ENCODE data around the gene CDHR4. TPM values are rescaled to one million over a fixed set of nuclear protein-coding genes. Genes with fewer than 3 reads are reported as not detected.
"Not testable (repeated sequence)": the region's sequence is repeated elsewhere in the genome, so short reads cannot be mapped to it uniquely, and the experiment has no call there.

CDHR4 gene
- total RNA-seq, 1 donor from 2014 or later: not detected

GRCh38 chr3:49750056-49750455 lies 49.6 kb downstream of the CDHR4 start:
- intact Hi-C loops (cut with DNase I): no loop called here
- H3K36me3 ChIP-seq: peaks cover 0 to 5% of the 10 kb centered on the region in 2 donors
- H3K4me3 ChIP-seq: no peak overlapping the region
- DNase-seq (ENCODE audit: extremely low spot score in 2 of 2): no peak
- TF ChIP-seq CTCF (IDR thresholded peaks at IDR 0.05): no peak
- TF ChIP-seq POLR2AphosphoS5 (IDR thresholded peaks at IDR 0.05; ENCODE audit: insufficient read depth in 1 of 2, low read depth in 1 of 2): no peak
- no peak for TF ChIP-seq POLR2A (IDR thresholded peaks at IDR 0.05)
- no peaks in the 10 kb centered on the region for H3K27me3 ChIP-seq
- H3K4me1 ChIP-seq: peaks cover 14% of the 10 kb centered on the region
- no peak overlapping the region for H3K27ac ChIP-seq
- no peaks in the 10 kb centered on the region for H3K9me3 ChIP-seq

GRCh38 chr3:49748874-49749273 lies 50.8 kb downstream of the CDHR4 start:
- not testable (repeated sequence) for DNase-seq (ENCODE audit: extremely low spot score in 2 of 2); H3K27me3 ChIP-seq; H3K36me3 ChIP-seq

GRCh38 chr3:49747792-49748480 lies 51.7 kb downstream of the CDHR4 start:
- intact Hi-C loops (cut with DNase I): no loop called here
- DNase-seq (ENCODE audit: extremely low spot score in 2 of 2): no peak
- Histone ChIP-seq H3K4me1 (no peaks in the 10 kb centered on the region), H3K27me3 (no peaks in the 10 kb centered on the region), H3K4me3 (no peak overlapping the region), H3K27ac (no peak overlapping the region), H3K9me3 (no peaks in the 10 kb centered on the region), H3K36me3 (peaks cover 0 to 15% of the 10 kb centered on the region in 2 donors)
- TF ChIP-seq POLR2AphosphoS5 (IDR thresholded peaks at IDR 0.05; ENCODE audit: insufficient read depth in 1 of 2, low read depth in 1 of 2): no peak
- no peak for TF ChIP-seq CTCF (IDR thresholded peaks at IDR 0.05)
- no peak for TF ChIP-seq POLR2A (IDR thresholded peaks at IDR 0.05)

More at GRCh38 chr3:49748874-49749273, 50.8 kb downstream of the CDHR4 start:
- H3K27ac ChIP-seq; H3K4me1 ChIP-seq; intact Hi-C loops (cut with DNase I); H3K4me3 ChIP-seq; H3K9me3 ChIP-seq: not testable (repeated sequence)

- no peaks in the 10 kb centered on the region for H3K27me3 ChIP-seq
- H3K4me3 ChIP-seq: no peak overlapping the region
- H3K36me3 ChIP-seq: peaks cover 0 to 21% of the 10 kb centered on the region in 2 donors
- intact Hi-C loops (cut with DNase I): no loop called here
- H3K4me1 ChIP-seq: no peaks in the 10 kb centered on the region
- TF ChIP-seq CTCF (IDR thresholded peaks at IDR 0.05) (no peak), POLR2AphosphoS5 (IDR thresholded peaks at IDR 0.05; ENCODE audit: insufficient read depth in 1 of 2, low read depth in 1 of 2) (no peak), POLR2A (IDR thresholded peaks at IDR 0.05) (no peak)
- DNase-seq (ENCODE audit: extremely low spot score in 2 of 2): no peak
- no peak overlapping the region for H3K27ac ChIP-seq
- H3K9me3 ChIP-seq: no peaks in the 10 kb centered on the region
These were observed 53.7 kb downstream of the CDHR4 start for GRCh38 chr3:49745986-49746385.

Small RNAs within 50 kb of the gene (microRNA-seq; reads per million reads assigned to microRNA genes)
- not detected for gene MIR5193 (ENCODE audit: borderline number of aligned reads, borderline replicate concordance)

Small RNAs within 50 kb of the gene (small RNA-seq; reads per million reads assigned to genes)
- not detected for gene COX6CP14

Other genes starting within 250 kb of the CDHR4 start
- 0.74 TPM for gene BSN, start 245.4 kb downstream of the CDHR4 start, total RNA-seq
- 53.3 TPM for gene APEH, start 125.5 kb downstream of the CDHR4 start, total RNA-seq
- 10.8 TPM for gene MST1, start 110.4 kb downstream of the CDHR4 start, total RNA-seq
- gene RNF123, start 110.3 kb downstream of the CDHR4 start, total RNA-seq: 25.8 TPM
- not detected for gene AMIGO3, start 80.2 kb downstream of the CDHR4 start, total RNA-seq
- 19.9 TPM for gene GMPPB, start 75.9 kb downstream of the CDHR4 start, total RNA-seq
- 46.2 TPM for gene IP6K1, start 13.3 kb downstream of the CDHR4 start, total RNA-seq
- gene INKA1, start 3.4 kb upstream of the CDHR4 start, total RNA-seq: 12.5 TPM
- 68.3 TPM for gene UBA7, start 14.1 kb upstream of the CDHR4 start, total RNA-seq
- gene TRAIP, start 56.7 kb upstream of the CDHR4 start, total RNA-seq: 17.4 TPM
- not detected for gene CAMKV, start 70.0 kb upstream of the CDHR4 start, total RNA-seq
- gene MST1R, start 104.0 kb upstream of the CDHR4 start, total RNA-seq: 38.1 TPM
- 10.6 TPM for gene MON1A, start 129.9 kb upstream of the CDHR4 start, total RNA-seq
- gene RBM6, start 140.3 kb upstream of the CDHR4 start, total RNA-seq: 71.5 TPM

All from vagina (tissue), 2 donors.